ENCODE data around the gene REG4. TPM values are rescaled to one million over a fixed set of nuclear protein-coding genes. Genes with fewer than 3 reads are reported as not detected.

The REG4 gene
- total and polyA plus RNA-seq, 2 experiments from 2014 or later = 106 to 111 TPM

GRCh38 chr1:119762409-119762808, 48.9 kb downstream of the REG4 start:
- Histone ChIP-seq H3K4me3 (no peak overlapping the region), H3K36me3 (replicated peaks; ENCODE audit: insufficient read depth, low read depth) (no peaks in the 10 kb centered on the region), H3K27me3 (no peaks in the 10 kb centered on the region), H2AFZ (no peak overlapping the region), H3K9me3 (ENCODE audit: low read depth) (no peaks in the 10 kb centered on the region), H3K4me2 (no peak overlapping the region), H3K79me2 (peaks cover 6% of the 10 kb centered on the region), H4K20me1 (ENCODE audit: insufficient read depth, poor library complexity, severe bottlenecking) (no peaks in the 10 kb centered on the region), H3K9me2 (replicated peaks; ENCODE audit: insufficient read depth) (no peaks in the 10 kb centered on the region), H3K27ac (no peak overlapping the region), H3K4me1 (ENCODE audit: insufficient read depth) (peaks cover 14% of the 10 kb centered on the region)
- no peak for DNase-seq (ENCODE audit: low spot score)
- TF ChIP-seq, protein P1, sequence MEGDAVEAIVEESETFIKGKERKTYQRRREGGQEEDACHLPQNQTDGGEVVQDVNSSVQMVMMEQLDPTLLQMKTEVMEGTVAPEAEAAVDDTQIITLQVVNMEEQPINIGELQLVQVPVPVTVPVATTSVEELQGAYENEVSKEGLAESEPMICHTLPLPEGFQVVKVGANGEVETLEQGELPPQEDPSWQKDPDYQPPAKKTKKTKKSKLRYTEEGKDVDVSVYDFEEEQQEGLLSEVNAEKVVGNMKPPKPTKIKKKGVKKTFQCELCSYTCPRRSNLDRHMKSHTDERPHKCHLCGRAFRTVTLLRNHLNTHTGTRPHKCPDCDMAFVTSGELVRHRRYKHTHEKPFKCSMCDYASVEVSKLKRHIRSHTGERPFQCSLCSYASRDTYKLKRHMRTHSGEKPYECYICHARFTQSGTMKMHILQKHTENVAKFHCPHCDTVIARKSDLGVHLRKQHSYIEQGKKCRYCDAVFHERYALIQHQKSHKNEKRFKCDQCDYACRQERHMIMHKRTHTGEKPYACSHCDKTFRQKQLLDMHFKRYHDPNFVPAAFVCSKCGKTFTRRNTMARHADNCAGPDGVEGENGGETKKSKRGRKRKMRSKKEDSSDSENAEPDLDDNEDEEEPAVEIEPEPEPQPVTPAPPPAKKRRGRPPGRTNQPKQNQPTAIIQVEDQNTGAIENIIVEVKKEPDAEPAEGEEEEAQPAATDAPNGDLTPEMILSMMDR (IDR thresholded peaks at IDR 0.05; ENCODE audit: poor library complexity) = no peak
- no peak for TF ChIP-seq EZH2 (IDR thresholded peaks at IDR 0.05; ENCODE audit: borderline replicate concordance)
- no peak for TF ChIP-seq EZH2phosphoT487 (IDR thresholded peaks at IDR 0.05; ENCODE audit: low read depth, severe bottlenecking, unreplicated experiment)
- 100% methylated on average over 1 of the region's 1 CpG for WGBS (ENCODE audit: low lambda C conversion rate, missing lambda C conversion rate)

DNA sequence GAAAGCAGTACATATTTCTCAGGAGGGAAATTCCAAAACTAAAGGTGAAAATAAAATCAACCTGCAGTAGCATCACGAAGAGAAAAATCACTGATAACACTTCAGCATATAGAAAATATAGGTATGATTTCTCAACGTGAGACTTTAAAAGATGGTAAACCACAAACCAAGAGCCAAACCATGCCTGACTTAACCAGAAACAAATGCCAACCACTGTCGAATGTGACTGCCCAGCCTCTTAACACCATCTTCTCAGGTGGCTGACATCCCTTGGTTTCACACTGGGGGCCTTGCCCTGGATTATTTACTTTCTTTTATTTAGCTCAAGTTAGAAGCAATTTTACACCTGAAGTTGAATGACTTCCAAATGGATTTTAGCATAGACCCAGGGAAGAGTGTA, 52.7 kb downstream of the REG4 start:
- 94% methylated on average over 3 of the region's 3 CpGs for WGBS (ENCODE audit: low lambda C conversion rate, missing lambda C conversion rate)
- no peak overlapping the region for H3K4me2 ChIP-seq
- H3K9me3 ChIP-seq (ENCODE audit: low read depth) = no peaks in the 10 kb centered on the region
- no peak overlapping the region for H3K4me3 ChIP-seq
- H3K9me2 ChIP-seq (replicated peaks; ENCODE audit: insufficient read depth) = no peaks in the 10 kb centered on the region
- H4K20me1 ChIP-seq (ENCODE audit: insufficient read depth, poor library complexity, severe bottlenecking) = no peaks in the 10 kb centered on the region
- DNase-seq (ENCODE audit: low spot score) = no peak
- no peaks in the 10 kb centered on the region for H3K79me2 ChIP-seq
- H3K36me3 ChIP-seq (replicated peaks; ENCODE audit: insufficient read depth, low read depth) = no peaks in the 10 kb centered on the region
- no peaks in the 10 kb centered on the region for H3K27me3 ChIP-seq
- TF ChIP-seq EZH2 (IDR thresholded peaks at IDR 0.05; ENCODE audit: borderline replicate concordance) (no peak), EZH2phosphoT487 (IDR thresholded peaks at IDR 0.05; ENCODE audit: low read depth, severe bottlenecking, unreplicated experiment) (no peak)
- TF ChIP-seq, protein P1 (IDR thresholded peaks at IDR 0.05; ENCODE audit: poor library complexity) = no peak
- H2AFZ ChIP-seq = no peak overlapping the region
- H3K4me1 ChIP-seq (ENCODE audit: insufficient read depth) = no peaks in the 10 kb centered on the region
- no peak overlapping the region for H3K27ac ChIP-seq

- H3K36me3 ChIP-seq (replicated peaks; ENCODE audit: insufficient read depth, low read depth) = no peaks in the 10 kb centered on the region
- no peaks in the 10 kb centered on the region for H3K79me2 ChIP-seq
- 87% methylated on average over 4 of the region's 4 CpGs for WGBS (ENCODE audit: low lambda C conversion rate, missing lambda C conversion rate)
- no peaks in the 10 kb centered on the region for H3K27me3 ChIP-seq
- H3K27ac ChIP-seq = no peak overlapping the region
- no peak for DNase-seq (ENCODE audit: low spot score)
- H4K20me1 ChIP-seq (ENCODE audit: insufficient read depth, poor library complexity, severe bottlenecking) = no peaks in the 10 kb centered on the region
- no peak overlapping the region for H2AFZ ChIP-seq
- H3K4me3 ChIP-seq = no peak overlapping the region
- no peaks in the 10 kb centered on the region for H3K9me2 ChIP-seq (replicated peaks; ENCODE audit: insufficient read depth)
- H3K4me2 ChIP-seq = no peak overlapping the region
- TF ChIP-seq EZH2 (IDR thresholded peaks at IDR 0.05; ENCODE audit: borderline replicate concordance) (no peak), EZH2phosphoT487 (IDR thresholded peaks at IDR 0.05; ENCODE audit: low read depth, severe bottlenecking, unreplicated experiment) (no peak)
- TF ChIP-seq, protein P1 (IDR thresholded peaks at IDR 0.05; ENCODE audit: poor library complexity) = no peak
- no peaks in the 10 kb centered on the region for H3K9me3 ChIP-seq (ENCODE audit: low read depth)
- peaks cover 8% of the 10 kb centered on the region for H3K4me1 ChIP-seq (ENCODE audit: insufficient read depth)
Measured at GRCh38 chr1:119752592-119752991, 58.7 kb downstream of the REG4 start.

DNA sequence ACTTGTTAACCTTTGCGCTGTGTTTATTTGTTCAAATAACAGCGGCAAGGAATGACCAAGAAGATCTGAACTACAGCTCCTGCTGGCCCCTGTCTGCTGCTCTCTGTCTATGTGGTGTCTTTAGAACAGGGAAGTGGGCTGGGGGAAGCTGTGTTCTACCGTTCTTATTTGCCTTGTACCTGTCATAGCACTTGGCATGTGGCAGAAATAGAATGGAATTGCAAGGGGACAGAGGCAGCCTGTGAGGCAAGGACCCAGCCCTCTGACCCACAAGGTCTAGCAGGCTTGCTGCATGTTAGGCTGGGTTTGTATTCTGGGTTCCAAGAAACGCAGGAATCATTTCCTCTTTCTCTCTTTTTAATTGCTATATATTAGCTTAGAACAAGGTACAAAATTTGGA, 63.2 kb downstream of the REG4 start:
- TF ChIP-seq EZH2phosphoT487 (IDR thresholded peaks at IDR 0.05; ENCODE audit: low read depth, severe bottlenecking, unreplicated experiment) = no peak
- TF ChIP-seq, protein P1 (IDR thresholded peaks at IDR 0.05; ENCODE audit: poor library complexity) = no peak
- TF ChIP-seq EZH2 (IDR thresholded peaks at IDR 0.05; ENCODE audit: borderline replicate concordance) = no peak
- Histone ChIP-seq H3K79me2 (no peaks in the 10 kb centered on the region), H3K4me3 (no peak overlapping the region), H3K9me2 (replicated peaks; ENCODE audit: insufficient read depth) (no peaks in the 10 kb centered on the region), H3K4me1 (ENCODE audit: insufficient read depth) (peaks cover 17% of the 10 kb centered on the region), H3K27ac (peak overlapping the region; percentile 42), H3K9me3 (ENCODE audit: low read depth) (no peaks in the 10 kb centered on the region), H3K4me2 (no peak overlapping the region), H2AFZ (no peak overlapping the region), H3K27me3 (no peaks in the 10 kb centered on the region), H3K36me3 (replicated peaks; ENCODE audit: insufficient read depth, low read depth) (no peaks in the 10 kb centered on the region), H4K20me1 (ENCODE audit: insufficient read depth, poor library complexity, severe bottlenecking) (no peaks in the 10 kb centered on the region)
- WGBS (ENCODE audit: low lambda C conversion rate, missing lambda C conversion rate) = 75% methylated on average over 4 of the region's 4 CpGs
- DNase-seq (ENCODE audit: low spot score) = no peak
